HCEC 1CT (cell line): ENCODE data around the gene NRBF2.
A peak's percentile ranks its signal among the peaks of the same experiment; 100 is the strongest.

Source experiments
- DNase-seq: peaks from one replicate; pipeline ENCODE4 v3.0.0-alpha.2; 2017

Gene NRBF2

GRCh38 chr10:63166742-63167258 lies 33.7 kb downstream of the NRBF2 start:
- peak; percentile 73 for DNase-seq

GRCh38 chr10:63168821-63169462 lies 35.8 kb downstream of the NRBF2 start:
- no peak for DNase-seq

GRCh38 chr10:63169624-63170023 lies 36.5 kb downstream of the NRBF2 start:
- DNase-seq: no peak

GRCh38 chr10:63171255-63171855 lies 38.2 kb downstream of the NRBF2 start:
- no peak for DNase-seq

- DNase-seq: no peak
Measured at GRCh38 chr10:63171926-63172325, 38.8 kb downstream of the NRBF2 start.

GRCh38 chr10:63173468-63174232 lies 40.5 kb downstream of the NRBF2 start:
- DNase-seq: no peak

GRCh38 chr10:63175534-63175933 lies 42.4 kb downstream of the NRBF2 start:
- DNase-seq: no peak

- no peak for DNase-seq
Measured at GRCh38 chr10:63192826-63193225, 59.7 kb downstream of the NRBF2 start.

- no peak for DNase-seq
Measured at GRCh38 chr10:63197344-63198092, 64.4 kb downstream of the NRBF2 start.

- DNase-seq: no peak
Measured at GRCh38 chr10:63199716-63200115, 66.6 kb downstream of the NRBF2 start.

GRCh38 chr10:63200431-63200830 lies 67.3 kb downstream of the NRBF2 start:
- DNase-seq: no peak

- no peak for DNase-seq
Measured at GRCh38 chr10:63201118-63201517, 68.0 kb downstream of the NRBF2 start.
